ENCODE results near the gene MAML3.

MAML3 gene

DNA sequence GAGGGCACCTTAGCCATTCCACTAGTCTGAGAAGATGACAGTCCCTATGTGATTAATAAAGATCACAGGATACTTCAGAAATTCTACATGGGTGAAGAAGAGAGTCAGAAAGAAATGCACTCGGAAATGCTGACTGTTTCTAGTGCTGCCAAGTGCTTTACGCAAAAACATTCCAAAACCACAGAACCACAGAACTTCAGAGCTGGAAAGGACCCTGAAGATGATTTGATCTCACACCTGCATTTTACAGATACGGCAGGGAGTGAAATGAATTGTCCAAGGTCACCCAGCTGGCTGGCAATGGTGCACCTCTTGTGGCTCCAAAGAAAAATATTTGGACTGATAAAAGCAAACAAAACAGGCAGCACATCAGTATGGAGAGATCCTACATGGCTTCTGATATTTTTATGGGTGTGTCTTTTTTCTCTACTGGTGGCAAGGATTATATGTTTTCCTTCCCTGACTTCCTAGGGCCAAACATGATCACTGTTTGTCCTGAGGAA lies 115.9 kb downstream of the MAML3 start:
- H3K9me3 ChIP-seq = no peaks in the 10 kb centered on the region
- H3K27me3 ChIP-seq = no peaks in the 10 kb centered on the region
- no peaks in the 10 kb centered on the region for H3K36me3 ChIP-seq
- peak overlapping the region; percentile 4 for H3K27ac ChIP-seq
- H3K4me3 ChIP-seq (ENCODE audit: low read depth in 1 of 2, low read length in 1 of 2) = no peak overlapping the region
- TF ChIP-seq, protein P1, sequence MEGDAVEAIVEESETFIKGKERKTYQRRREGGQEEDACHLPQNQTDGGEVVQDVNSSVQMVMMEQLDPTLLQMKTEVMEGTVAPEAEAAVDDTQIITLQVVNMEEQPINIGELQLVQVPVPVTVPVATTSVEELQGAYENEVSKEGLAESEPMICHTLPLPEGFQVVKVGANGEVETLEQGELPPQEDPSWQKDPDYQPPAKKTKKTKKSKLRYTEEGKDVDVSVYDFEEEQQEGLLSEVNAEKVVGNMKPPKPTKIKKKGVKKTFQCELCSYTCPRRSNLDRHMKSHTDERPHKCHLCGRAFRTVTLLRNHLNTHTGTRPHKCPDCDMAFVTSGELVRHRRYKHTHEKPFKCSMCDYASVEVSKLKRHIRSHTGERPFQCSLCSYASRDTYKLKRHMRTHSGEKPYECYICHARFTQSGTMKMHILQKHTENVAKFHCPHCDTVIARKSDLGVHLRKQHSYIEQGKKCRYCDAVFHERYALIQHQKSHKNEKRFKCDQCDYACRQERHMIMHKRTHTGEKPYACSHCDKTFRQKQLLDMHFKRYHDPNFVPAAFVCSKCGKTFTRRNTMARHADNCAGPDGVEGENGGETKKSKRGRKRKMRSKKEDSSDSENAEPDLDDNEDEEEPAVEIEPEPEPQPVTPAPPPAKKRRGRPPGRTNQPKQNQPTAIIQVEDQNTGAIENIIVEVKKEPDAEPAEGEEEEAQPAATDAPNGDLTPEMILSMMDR (IDR thresholded peaks at IDR 0.05) = no peak
- peaks cover 21 to 27% of the 10 kb centered on the region in 2 experiments for H3K4me1 ChIP-seq (ENCODE audit: control insufficient read depth in 1 of 2, insufficient read depth in 1 of 2, low read depth in 1 of 2, low read length in 1 of 2)

DNA sequence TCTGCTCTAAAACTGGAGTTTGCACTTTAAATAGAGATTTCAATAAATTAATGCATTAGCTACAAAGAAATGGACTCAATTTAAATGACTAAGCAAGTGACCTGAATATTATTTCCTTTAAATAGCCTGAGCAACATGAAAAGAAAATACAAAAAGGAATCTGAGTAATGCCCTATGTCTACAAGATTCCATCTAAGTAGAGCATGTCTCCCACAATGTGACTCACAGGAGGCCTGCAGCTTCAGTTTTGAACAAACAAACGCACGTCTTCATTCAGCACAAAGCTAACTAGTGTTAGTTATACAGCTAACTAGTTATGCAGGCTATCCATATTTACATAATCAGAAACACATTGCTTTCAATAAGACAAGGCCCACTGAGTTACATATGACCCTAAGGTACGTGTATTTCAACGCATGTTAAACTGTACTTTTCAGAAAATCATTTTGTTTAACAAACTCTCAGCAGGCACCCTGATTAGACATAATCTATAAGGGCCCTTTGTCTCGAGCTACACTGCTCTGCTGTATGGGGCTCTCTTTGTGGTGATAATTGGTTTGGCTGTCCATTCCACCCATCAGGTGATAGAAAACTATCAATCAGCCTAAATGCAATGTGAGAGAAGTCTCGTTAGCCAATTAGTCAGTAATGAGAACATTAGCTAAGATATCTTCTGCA lies 116.5 kb downstream of the MAML3 start:
- TF ChIP-seq, protein P1 (IDR thresholded peaks at IDR 0.05) = no peak
- no peak overlapping the region for H3K4me3 ChIP-seq (ENCODE audit: low read depth in 1 of 2, low read length in 1 of 2)
- H3K27me3 ChIP-seq = no peaks in the 10 kb centered on the region
- H3K4me1 ChIP-seq (ENCODE audit: control insufficient read depth in 1 of 2, insufficient read depth in 1 of 2, low read depth in 1 of 2, low read length in 1 of 2) = peaks cover 19 to 21% of the 10 kb centered on the region in 2 experiments
- H3K9me3 ChIP-seq = no peaks in the 10 kb centered on the region
- H3K36me3 ChIP-seq = no peaks in the 10 kb centered on the region
- no peak overlapping the region for H3K27ac ChIP-seq

DNA sequence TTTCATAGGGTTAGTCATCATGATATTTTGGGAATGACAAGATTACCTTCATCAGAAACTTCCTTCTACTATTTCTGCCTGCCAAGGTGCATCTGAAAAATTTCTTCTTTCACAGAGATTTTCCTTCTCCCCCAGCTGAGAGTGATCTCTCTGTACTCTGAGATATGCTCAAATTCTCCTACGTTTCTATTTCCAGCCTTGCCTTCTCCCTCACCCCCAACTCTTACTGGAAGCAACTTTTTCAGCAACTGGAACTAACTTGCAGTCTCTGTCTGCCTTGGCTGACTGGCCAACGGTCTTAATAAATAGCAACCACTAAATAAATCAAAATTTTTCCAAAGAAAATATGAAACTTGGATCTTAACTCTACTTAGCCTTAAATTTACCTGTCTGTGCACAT lies 122.3 kb downstream of the MAML3 start:
- H3K27me3 ChIP-seq = no peaks in the 10 kb centered on the region
- TF ChIP-seq, protein P1 (IDR thresholded peaks at IDR 0.05) = no peak
- H3K4me3 ChIP-seq (ENCODE audit: low read depth in 1 of 2, low read length in 1 of 2) = no peak overlapping the region
- H3K36me3 ChIP-seq = no peaks in the 10 kb centered on the region
- peaks cover 22 to 23% of the 10 kb centered on the region in 2 experiments for H3K4me1 ChIP-seq (ENCODE audit: control insufficient read depth in 1 of 2, insufficient read depth in 1 of 2, low read depth in 1 of 2, low read length in 1 of 2)
- H3K9me3 ChIP-seq = no peaks in the 10 kb centered on the region
- no peak overlapping the region for H3K27ac ChIP-seq

DNA sequence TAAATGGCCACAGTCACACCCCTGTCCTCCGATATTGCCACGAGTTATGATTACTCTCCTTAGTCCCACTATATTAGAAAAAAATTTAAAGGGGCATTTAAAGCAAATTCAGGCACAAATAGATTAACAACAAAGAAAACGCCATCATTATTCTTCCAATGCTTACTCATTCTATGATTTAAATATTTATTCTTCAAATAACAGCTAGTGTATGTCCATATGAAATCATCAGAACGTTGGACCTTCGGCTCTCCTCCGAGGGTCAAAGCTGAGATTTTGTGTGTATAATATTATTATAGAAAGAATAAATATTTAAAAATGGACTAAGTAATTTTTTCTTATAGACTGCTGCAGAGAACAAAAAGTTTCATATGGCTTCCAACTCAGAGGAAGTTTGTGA lies 122.9 kb downstream of the MAML3 start:
- peaks cover 26 to 30% of the 10 kb centered on the region in 2 experiments for H3K4me1 ChIP-seq (ENCODE audit: control insufficient read depth in 1 of 2, insufficient read depth in 1 of 2, low read depth in 1 of 2, low read length in 1 of 2)
- no peaks in the 10 kb centered on the region for H3K9me3 ChIP-seq
- TF ChIP-seq, protein P1 (IDR thresholded peaks at IDR 0.05) = no peak
- H3K36me3 ChIP-seq = no peaks in the 10 kb centered on the region
- H3K4me3 ChIP-seq (ENCODE audit: low read depth in 1 of 2, low read length in 1 of 2) = no peak overlapping the region
- H3K27ac ChIP-seq = no peak overlapping the region
- no peaks in the 10 kb centered on the region for H3K27me3 ChIP-seq

DNA sequence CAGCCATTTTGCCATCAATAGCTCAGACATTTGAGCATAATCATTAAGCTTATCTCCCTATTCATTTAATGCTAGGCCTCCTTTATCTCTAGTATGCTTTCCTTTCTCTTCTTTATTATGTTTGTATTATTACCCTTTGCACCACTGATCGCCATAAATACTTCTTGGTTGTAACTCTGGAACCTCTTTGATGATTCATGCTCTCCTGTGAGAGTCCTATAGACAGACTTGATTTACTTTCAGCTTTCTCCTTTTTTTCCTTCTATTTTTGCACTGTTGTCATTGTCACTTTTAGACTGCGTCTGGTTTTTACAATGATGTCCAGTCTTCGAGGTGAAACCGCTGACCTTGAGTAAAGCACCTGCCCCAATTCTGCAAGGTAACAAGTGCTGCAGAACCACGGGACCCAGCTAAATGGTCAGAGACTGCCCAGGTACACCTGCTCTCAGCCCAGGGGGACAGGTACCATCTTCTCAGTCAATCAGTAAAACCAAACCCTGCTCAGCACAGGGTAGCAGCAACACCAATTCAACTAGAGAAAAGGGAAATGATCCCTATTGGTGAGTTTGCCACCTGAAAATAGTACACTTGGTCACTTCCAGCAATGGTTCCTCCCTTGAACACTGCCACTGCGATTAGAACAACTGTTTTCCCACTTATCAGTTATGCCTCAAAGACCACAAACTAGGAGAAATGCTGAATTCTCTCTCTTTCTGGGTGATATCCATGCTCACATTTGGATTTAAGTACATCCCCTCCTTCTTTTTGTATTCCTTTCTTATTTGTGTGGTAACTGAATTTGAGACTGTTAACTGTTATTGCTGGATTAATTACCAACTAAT lies 125.1 kb downstream of the MAML3 start:
- TF ChIP-seq, protein P1 (IDR thresholded peaks at IDR 0.05) = no peak

More for the DNA sequence above, 125.1 kb downstream of the MAML3 start:
- no peak overlapping the region for H3K27ac ChIP-seq
- no peak overlapping the region for H3K4me3 ChIP-seq (ENCODE audit: low read depth in 1 of 2, low read length in 1 of 2)
- no peaks in the 10 kb centered on the region for H3K27me3 ChIP-seq
- peaks cover 30% of the 10 kb centered on the region in 2 experiments for H3K4me1 ChIP-seq (ENCODE audit: control insufficient read depth in 1 of 2, insufficient read depth in 1 of 2, low read depth in 1 of 2, low read length in 1 of 2)
- H3K36me3 ChIP-seq = no peaks in the 10 kb centered on the region
- no peaks in the 10 kb centered on the region for H3K9me3 ChIP-seq
